GM13977 (cell line): ENCODE measurements around the gene LMF1.

Experiments
- DNase-seq: peaks from one replicate; pipeline ENCODE4 v3.0.0; 2012; ENCODE audit warnings: low spot score
- CTCF ChIP-seq: IDR thresholded peaks from 2 replicates; pipeline ENCODE4 v1.5.1; 2012; ENCODE audit warnings: mild to moderate bottlenecking, control low read depth; ENCODE audit not compliant: insufficient read depth; ENCODE audit errors: extremely low read depth, missing control alignments
- in situ Hi-C: fragments of 300-500 bp; cut with MboI; formaldehyde crosslinking; loops from one replicate; pipeline ENCODE4 v1.12.0; 2022; ENCODE audit warnings: low sequenced_read_pairs, low pct_unique_long_range_greater_than_20kb, mixed read lengths, inconsistent platforms; ENCODE audit not compliant: unreplicated experiment

The LMF1 gene

GRCh38 chr16:921321-921905 lies 49.4 kb downstream of the LMF1 start:
- TF ChIP-seq CTCF = no peak
- no peak for DNase-seq
- in situ Hi-C loops = no loop called here

- in situ Hi-C loops = no loop called here
- no peak for TF ChIP-seq CTCF
- DNase-seq = no peak
Measured at GRCh38 chr16:920717-921116, 50.1 kb downstream of the LMF1 start.

- in situ Hi-C loops = no loop called here
- DNase-seq = no peak
- no peak for TF ChIP-seq CTCF
Measured at GRCh38 chr16:920051-920681, 50.6 kb downstream of the LMF1 start.

GRCh38 chr16:919658-920050 lies 51.1 kb downstream of the LMF1 start:
- in situ Hi-C loops = no loop called here
- no peak for DNase-seq
- no peak for TF ChIP-seq CTCF

- in situ Hi-C loops = no loop called here
- no peak for DNase-seq
- no peak for TF ChIP-seq CTCF
Measured at GRCh38 chr16:918741-919657, 51.8 kb downstream of the LMF1 start.

GRCh38 chr16:918068-918467 lies 52.7 kb downstream of the LMF1 start:
- in situ Hi-C loops = no loop called here
- no peak for DNase-seq
- no peak for TF ChIP-seq CTCF
